PC-9 (cell line): ENCODE results near the gene LRRC63. TPM values are rescaled to one million over a fixed set of nuclear protein-coding genes. Genes with fewer than 3 reads are reported as not detected.

ENCODE experiments used
- BruUV-seq: library from RNA; stranded (reverse); fragments of 400-500 nt; replicated peaks from 2 replicates; lab custom pipeline; 2021; lab: Mats Ljungman, UMichigan
- CTCF ChIA-PET: fragments of 300-600 bp; sonication (Branson Sonifier 250); formaldehyde crosslinking; loops from one replicate; lab custom pipeline; 2022; ENCODE audit warnings: antibody characterized with exemption; lab: Charles Lee
- POLR2A ChIA-PET: fragments of 300-600 bp; sonication (Branson Sonifier 250); formaldehyde crosslinking; loops from one replicate; lab custom pipeline; 2022; ENCODE audit warnings: antibody characterized with exemption; ENCODE audit not compliant: unreplicated experiment; lab: Charles Lee
- DNase-seq, 2 experiments: peaks; one replicate each; pipeline versions ENCODE4 v3.0.0 to v3.0.0-alpha.2; 2015 to 2022; ENCODE audit warnings: mixed read lengths in 1 of 2
- H2AFZ ChIP-seq: fragments of 200-600 bp; sonication (generic); 2 replicates; pipeline ENCODE4 v1.8.1; 2017; ENCODE audit warnings: antibody characterized with exemption
- H3F3A ChIP-seq: fragments of 200-600 bp; sonication (generic); 2 replicates; pipeline ENCODE4 v1.8.1; 2017; ENCODE audit warnings: antibody characterized with exemption, mild to moderate bottlenecking, low read depth; ENCODE audit not compliant: insufficient read depth
- H3K27ac ChIP-seq: fragments of 200-600 bp; sonication (generic); 2 replicates; pipeline ENCODE4 v1.6.1; 2016; ENCODE audit warnings: mixed run types
- H3K27me3 ChIP-seq: fragments of 200-600 bp; sonication (generic); 2 replicates; pipeline ENCODE4 v1.6.1; 2016; ENCODE audit warnings: low read depth, mixed run types; ENCODE audit not compliant: insufficient read depth
- H3K36me3 ChIP-seq: fragments of 200-600 bp; sonication (generic); 2 replicates; pipeline ENCODE4 v1.6.1; 2016; ENCODE audit warnings: low read depth, mixed run types
- H3K4me1 ChIP-seq: fragments of 200-600 bp; sonication (generic); replicated peaks from 2 replicates; pipeline ENCODE4 v1.6.1; 2016; ENCODE audit warnings: mixed run types; ENCODE audit not compliant: insufficient read depth
- H3K4me2 ChIP-seq: fragments of 200-600 bp; sonication (generic); 2 replicates; pipeline ENCODE4 v1.6.1; 2017; ENCODE audit warnings: mixed run types
- H3K4me3 ChIP-seq: fragments of 200-600 bp; sonication (generic); 2 replicates; pipeline ENCODE4 v1.6.1; 2016; ENCODE audit warnings: mixed run types
- H3K79me2 ChIP-seq: fragments of 200-600 bp; sonication (generic); 2 replicates; pipeline ENCODE4 v1.6.1; 2017; ENCODE audit warnings: low read depth, mixed run types
- H3K9me2 ChIP-seq: fragments of 200-600 bp; sonication (generic); 2 replicates; pipeline ENCODE4 v1.8.1; 2017; ENCODE audit warnings: mild to moderate bottlenecking; ENCODE audit not compliant: insufficient read depth
- H3K9me3 ChIP-seq: fragments of 200-600 bp; sonication (generic); 2 replicates; pipeline ENCODE4 v1.8.1; 2016; ENCODE audit warnings: low read depth; ENCODE audit not compliant: insufficient read depth
- H4K20me1 ChIP-seq: fragments of 200-600 bp; sonication (generic); 2 replicates; pipeline ENCODE4 v1.8.1; 2017; ENCODE audit not compliant: insufficient read depth
- CTCF ChIP-seq: fragments of 200-600 bp; sonication (generic); conservative IDR thresholded peaks from 2 replicates; pipeline ENCODE4 v1.6.1; 2017; ENCODE audit warnings: mixed run types, antibody characterized with exemption, mild to moderate bottlenecking, moderate library complexity
- EZH2 ChIP-seq: fragments of 200-600 bp; sonication (generic); IDR thresholded peaks from 2 replicates; pipeline ENCODE4 v1.8.0; 2017; ENCODE audit warnings: antibody characterized with exemption, low read depth
- intact Hi-C: fragments of 100-400 bp; cut with micrococcal nuclease; formaldehyde crosslinking; loops from one replicate; pipeline ENCODE4 v1.10.0; 2022; ENCODE audit not compliant: unreplicated experiment
- total RNA-seq: library from RNA; stranded (reverse); gene quantifications from 2 replicates; pipeline ENCODE4 v1.2.3, GENCODE V29; 2021

Gene LRRC63
- total RNA-seq, 1 experiment from 2014 or later: not detected

GRCh38 chr13:46232281-46232680, 20.6 kb downstream of the LRRC63 start:
- Histone ChIP-seq H3K4me3 (no peak overlapping the region), H3K36me3 (no peaks in the 10 kb centered on the region), H3F3A (no peaks in the 10 kb centered on the region), H3K27me3 (no peaks in the 10 kb centered on the region), H3K4me2 (no peak overlapping the region), H3K27ac (no peak overlapping the region), H3K79me2 (no peaks in the 10 kb centered on the region), H3K9me3 (peaks cover 7% of the 10 kb centered on the region; the same call in 1 of the 2 replicates), H3K9me2 (no peaks in the 10 kb centered on the region), H2AFZ (no peak overlapping the region), H3K4me1 (no peaks in the 10 kb centered on the region), H4K20me1 (no peaks in the 10 kb centered on the region)
- no peak for DNase-seq
- CTCF ChIA-PET: no interaction called here
- TF ChIP-seq EZH2 (no peak), CTCF (no peak)
- POLR2A ChIA-PET: no interaction called here
- intact Hi-C loops: no loop called here
- BruUV-seq: no TSS peak

GRCh38 chr13:46235286-46235685, 23.6 kb downstream of the LRRC63 start:
- intact Hi-C loops: no loop called here
- Histone ChIP-seq H3F3A (no peaks in the 10 kb centered on the region), H3K4me2 (no peak overlapping the region), H2AFZ (no peak overlapping the region), H4K20me1 (no peaks in the 10 kb centered on the region), H3K27ac (no peak overlapping the region), H3K4me3 (no peak overlapping the region), H3K27me3 (no peaks in the 10 kb centered on the region), H3K9me2 (no peaks in the 10 kb centered on the region), H3K4me1 (no peaks in the 10 kb centered on the region), H3K9me3 (peaks cover 7% of the 10 kb centered on the region; the same call in 1 of the 2 replicates), H3K79me2 (no peaks in the 10 kb centered on the region), H3K36me3 (no peaks in the 10 kb centered on the region)
- POLR2A ChIA-PET: no interaction called here
- BruUV-seq: no TSS peak
- DNase-seq: no peak
- TF ChIP-seq CTCF: no peak
- no peak for TF ChIP-seq EZH2
- CTCF ChIA-PET: no interaction called here

- H3K4me3 ChIP-seq: no peak overlapping the region
- H2AFZ ChIP-seq: no peak overlapping the region
- H3F3A ChIP-seq: no peaks in the 10 kb centered on the region
- H3K36me3 ChIP-seq: no peaks in the 10 kb centered on the region
- no peak overlapping the region for H3K27ac ChIP-seq
- TF ChIP-seq CTCF: no peak
- TF ChIP-seq EZH2: no peak
- no peaks in the 10 kb centered on the region for H3K4me1 ChIP-seq
- ChIA-PET POLR2A (no interaction called here), CTCF (interaction anchor here (0.6 kb wide), 1 partner anchor 9 kb away, joined by 3 read pairs; no protein-coding TSS in a partner anchor)
- H3K27me3 ChIP-seq: no peaks in the 10 kb centered on the region
- H4K20me1 ChIP-seq: no peaks in the 10 kb centered on the region
- no peak for DNase-seq
- no TSS peak for BruUV-seq
- no peaks in the 10 kb centered on the region for H3K79me2 ChIP-seq
- no peak overlapping the region for H3K4me2 ChIP-seq
- intact Hi-C loops: no loop called here
- H3K9me3 ChIP-seq: no peaks in the 10 kb centered on the region
- 0 out of 2 replicates have a peak, but pooled peaks cover 4% of the 10 kb centered on the region for H3K9me2 ChIP-seq
Measured at GRCh38 chr13:46265292-46265691, 53.6 kb downstream of the LRRC63 start.
